Skeletal muscle cell (primary cell): ENCODE results near the gene LRPAP1.
"Not testable (repeated sequence)": the region's sequence is repeated elsewhere in the genome, so short reads cannot be mapped to it uniquely, and the experiment has no call there.

Experiments used
- DNase-seq: peaks from one replicate; pipeline ENCODE4 v3.0.0-alpha.2; 2010; ENCODE audit warnings: low read depth
- H3K4me3 ChIP-seq: 2 replicates; pipeline ENCODE4 v1.5.1; 2011; ENCODE audit warnings: low read depth, mild to moderate bottlenecking, control low read depth, low read length, moderate library complexity

Gene LRPAP1

DNA sequence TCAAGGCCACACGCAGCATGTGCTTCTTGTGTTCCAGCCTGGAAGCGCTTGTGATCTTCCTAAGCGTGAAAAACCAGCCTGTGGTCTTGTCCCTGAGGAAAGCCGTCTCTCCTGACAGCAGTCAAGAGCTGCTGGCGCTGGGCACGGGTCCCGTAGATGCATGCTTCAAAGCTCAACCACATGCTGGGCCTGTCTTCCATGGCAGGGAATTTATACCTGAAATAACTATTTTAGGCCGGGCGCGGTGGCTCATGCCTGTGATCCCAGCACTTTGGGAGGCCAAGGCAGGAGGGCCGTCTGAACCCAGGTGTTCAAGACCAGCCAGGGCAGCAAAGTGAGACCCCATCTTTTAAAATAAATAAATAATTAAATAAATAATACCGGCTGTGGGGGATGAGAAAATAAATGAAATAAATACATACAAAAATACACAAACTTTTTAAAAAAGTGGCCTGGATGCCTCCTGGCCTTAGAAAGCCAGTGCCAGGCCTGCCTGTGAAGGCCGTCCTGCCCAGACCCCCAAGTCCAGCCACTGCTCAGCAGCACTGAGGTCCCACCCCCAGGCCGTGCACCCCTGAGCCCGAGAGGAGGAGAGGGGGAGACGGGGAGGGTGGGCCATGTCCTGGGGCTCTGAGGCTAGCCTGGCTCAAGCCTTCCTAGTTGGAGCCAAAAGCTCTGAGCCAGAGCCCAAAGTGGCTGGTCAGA is 10.4 kb downstream of the LRPAP1 start:
- no peak overlapping the region for H3K4me3 ChIP-seq
- no peak for DNase-seq

DNA sequence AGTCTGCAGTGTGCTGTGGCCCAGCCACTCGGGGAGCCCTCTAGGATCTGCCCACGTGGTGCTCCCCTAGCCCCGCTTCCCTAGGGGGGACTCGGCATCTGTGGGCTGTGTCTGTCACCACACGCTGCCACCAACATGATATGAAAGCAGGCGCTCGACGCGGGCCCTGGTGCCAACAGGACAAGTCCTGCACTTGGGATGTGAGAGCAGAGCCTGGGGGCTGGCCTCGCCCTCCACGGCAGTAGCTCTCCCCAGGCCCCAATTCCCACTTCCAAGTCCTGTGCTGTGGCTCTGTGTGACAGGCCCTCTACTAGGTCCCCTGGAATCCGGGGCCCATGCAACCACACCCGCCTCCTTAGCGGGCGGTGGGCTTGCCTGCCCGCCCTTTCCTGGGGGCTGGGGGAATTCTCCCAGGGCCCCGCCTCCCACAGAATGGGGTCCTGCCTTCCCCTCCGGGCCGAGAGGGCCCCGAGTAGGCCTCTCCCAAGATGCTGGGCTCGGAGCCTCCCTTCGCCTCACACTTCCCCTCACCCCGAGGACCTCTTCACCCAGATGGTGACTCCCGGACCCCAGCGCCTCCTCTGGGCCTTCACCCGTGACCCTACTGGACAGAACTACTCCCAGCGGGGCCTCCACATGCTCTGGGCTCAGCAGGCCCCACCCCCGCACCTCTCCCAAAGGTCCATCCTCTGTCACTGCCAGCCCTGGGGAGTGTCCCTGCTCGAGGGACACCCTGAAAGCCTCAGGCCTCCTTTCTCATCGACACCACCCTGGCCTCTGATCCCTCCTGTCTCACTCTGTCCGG is 11.2 kb downstream of the LRPAP1 start:
- DNase-seq = no peak
- no peak overlapping the region for H3K4me3 ChIP-seq

DNA sequence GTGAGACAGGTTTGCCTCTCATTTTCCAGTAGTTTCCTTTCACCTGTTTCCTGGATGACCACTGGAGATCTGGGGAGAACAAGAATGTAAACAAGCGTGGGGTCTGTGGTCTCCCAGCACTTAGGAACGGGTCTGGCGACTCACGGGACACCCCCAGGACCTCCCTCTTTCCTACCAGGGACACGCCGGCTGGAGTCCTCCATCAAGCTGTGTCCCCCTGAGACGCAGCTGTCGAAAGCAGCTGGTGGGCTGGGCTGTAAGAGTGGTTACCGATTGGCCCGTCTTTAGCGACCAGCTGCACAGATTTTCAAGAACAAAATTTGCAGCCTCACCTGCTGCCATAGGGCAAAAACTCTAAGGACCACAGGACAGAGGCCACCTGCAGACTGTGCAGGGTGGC is 11.9 kb downstream of the LRPAP1 start:
- DNase-seq = peak; percentile 11
- no peak overlapping the region for H3K4me3 ChIP-seq

DNA sequence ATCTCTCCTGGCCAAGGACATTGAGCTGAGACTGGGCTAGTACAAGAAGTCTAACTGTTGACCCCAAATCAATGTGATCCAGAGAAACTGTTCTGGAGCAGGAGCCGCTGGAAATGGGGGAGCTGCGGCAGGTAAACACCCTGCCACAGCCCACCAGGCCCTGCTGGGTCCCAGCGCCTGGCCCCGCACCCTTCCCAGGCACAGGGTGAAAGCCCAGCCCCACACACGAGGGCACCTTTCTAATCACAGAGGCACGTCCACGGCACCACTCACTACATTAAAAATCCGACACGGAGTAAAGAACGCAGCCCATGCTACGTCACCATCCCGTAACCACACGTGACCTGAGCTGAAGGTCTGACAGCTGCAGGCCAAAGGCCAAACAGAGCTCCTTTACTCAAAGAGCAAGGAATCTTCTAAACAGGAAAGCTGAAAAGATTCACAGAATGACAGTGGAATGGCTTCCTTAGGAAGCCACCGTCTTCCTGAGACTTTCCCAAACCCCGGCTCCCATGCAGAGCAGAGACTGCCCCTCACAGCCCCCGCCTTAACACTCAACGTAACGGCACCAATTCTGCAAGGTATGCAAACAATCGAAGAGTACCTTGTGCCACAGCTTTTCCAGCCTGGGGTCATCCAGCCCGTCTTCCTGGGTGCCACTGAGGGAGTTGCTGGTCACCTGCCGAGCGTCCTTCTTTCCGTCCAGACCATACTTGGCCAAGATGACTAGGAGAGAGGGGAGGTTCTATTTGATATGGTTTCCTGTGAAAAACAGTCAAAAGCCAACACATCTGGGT is 12.6 kb downstream of the LRPAP1 start:
- no peak for DNase-seq
- H3K4me3 ChIP-seq = no peak overlapping the region

DNA sequence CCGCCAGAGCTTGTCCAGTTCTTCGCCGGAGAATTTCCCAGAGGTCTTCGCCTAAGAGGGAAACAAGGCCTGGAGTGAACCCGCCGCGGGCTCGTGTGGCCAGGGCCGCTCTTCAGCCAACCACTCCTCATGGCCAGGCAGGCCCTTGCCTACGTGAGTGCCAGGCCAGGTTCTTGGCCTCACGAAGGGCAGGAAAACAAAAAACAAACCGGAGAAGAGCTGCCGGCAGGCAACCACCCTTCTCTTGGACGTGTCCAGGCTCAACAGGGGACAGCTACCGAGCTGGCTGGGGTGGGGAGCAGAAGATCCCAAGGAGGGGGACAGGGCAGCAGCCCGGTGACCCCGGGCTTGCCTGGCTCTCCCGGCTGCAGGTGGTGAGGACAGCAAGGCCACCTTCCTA is 13.3 kb downstream of the LRPAP1 start:
- no peak for DNase-seq
- H3K4me3 ChIP-seq = no peak overlapping the region

DNA sequence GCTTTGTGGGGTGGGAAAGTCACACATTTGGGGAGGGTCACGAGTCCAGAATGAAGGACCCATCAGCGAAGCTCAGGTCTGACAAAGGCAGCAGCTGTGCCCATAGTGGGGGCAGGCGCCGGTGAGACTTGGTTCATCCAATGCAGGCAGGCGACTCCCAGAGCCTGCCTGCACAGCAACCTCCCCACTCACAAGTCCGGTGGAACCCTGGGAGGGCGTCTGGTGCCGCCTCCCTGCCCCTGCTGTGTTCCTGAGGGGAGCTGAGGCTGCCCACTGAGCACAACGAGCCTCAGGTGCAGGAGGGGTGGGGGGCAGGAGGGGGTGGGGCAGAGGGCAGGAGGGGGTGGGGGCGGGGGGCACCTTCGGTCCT is 13.7 kb downstream of the LRPAP1 start:
- DNase-seq = no peak
- no peak overlapping the region for H3K4me3 ChIP-seq

DNA sequence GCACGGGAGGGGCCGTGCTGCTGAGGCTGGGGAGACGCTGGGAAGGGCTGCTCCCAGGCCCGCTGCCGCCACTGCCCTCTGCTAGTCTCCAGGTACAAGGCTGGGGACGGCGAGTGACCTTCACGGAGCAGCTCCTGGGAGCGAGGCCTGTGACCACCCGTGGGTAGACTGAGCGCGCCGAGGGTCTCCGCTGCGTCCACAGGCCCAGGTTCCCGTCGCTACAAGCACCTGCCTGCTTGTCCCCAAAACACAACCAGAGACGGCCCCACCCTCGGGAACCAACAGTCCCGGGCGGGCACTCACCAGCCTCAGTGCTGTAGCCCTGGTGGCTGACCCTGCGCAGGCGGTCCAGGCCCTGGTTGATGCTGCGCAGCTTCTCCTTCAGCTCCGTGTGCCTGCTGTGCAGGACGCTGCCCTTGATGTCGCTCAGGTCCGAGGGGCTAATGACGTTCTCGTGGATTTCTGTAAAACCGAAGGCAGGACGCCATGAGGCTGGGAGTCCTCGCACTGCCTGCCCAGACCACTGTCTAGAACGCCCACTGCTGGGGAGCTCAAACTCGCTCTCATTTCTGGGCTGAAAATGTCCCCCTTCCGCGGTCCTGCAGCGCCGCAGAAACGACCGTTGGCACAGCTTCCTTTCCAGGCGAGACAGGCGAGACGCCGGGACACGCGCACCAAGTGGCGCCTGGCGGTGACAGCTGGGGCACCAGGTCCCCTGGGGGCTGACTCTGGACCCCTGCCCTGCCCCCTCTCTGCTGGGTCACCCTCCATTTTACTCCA is 14.3 kb downstream of the LRPAP1 start:
- no peak overlapping the region for H3K4me3 ChIP-seq
- DNase-seq = no peak

DNA sequence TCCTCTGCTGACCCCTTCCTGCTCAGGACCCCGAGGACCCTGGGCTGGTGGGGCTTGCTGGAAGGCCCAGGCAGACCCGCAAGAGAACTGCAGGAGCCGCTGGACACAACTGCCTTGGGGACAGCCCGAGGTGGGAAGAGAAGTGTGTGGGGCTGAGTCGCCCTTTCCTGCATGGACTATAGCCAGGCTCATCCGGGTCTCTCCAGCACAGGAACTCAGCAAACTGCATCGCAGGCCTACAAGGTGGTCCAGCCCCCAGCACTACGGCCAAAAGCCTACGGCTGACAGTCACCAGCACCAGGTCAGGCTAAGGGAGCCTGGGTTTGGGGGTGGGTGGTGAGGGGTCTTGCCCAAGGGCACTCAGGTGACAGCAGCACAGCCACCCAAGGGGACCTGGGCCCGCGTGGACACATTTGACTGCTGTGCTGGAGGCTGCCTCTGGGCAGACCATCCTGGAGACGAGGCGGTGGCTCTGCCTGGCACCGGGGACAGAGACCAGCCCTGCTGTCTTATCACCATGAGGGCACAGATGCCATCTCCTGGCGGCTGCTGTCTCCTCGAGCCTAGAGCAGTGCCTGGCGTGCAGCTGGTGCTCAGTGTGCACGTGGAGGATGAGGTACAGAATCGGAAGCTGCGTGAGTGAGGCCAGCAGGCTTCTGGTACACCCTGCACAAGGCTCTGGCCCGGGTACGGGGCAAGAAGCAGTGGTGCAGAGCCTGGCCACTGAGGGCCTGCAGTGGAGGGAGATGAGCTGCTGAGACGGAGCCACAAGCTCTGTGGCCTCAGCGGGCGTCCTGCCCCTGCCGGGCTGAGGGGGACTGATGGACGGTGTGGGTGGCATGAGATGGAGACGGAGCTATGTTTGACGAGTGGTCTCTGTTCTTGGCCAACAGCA is 15.1 kb downstream of the LRPAP1 start:
- DNase-seq = no peak
- no peak overlapping the region for H3K4me3 ChIP-seq

DNA sequence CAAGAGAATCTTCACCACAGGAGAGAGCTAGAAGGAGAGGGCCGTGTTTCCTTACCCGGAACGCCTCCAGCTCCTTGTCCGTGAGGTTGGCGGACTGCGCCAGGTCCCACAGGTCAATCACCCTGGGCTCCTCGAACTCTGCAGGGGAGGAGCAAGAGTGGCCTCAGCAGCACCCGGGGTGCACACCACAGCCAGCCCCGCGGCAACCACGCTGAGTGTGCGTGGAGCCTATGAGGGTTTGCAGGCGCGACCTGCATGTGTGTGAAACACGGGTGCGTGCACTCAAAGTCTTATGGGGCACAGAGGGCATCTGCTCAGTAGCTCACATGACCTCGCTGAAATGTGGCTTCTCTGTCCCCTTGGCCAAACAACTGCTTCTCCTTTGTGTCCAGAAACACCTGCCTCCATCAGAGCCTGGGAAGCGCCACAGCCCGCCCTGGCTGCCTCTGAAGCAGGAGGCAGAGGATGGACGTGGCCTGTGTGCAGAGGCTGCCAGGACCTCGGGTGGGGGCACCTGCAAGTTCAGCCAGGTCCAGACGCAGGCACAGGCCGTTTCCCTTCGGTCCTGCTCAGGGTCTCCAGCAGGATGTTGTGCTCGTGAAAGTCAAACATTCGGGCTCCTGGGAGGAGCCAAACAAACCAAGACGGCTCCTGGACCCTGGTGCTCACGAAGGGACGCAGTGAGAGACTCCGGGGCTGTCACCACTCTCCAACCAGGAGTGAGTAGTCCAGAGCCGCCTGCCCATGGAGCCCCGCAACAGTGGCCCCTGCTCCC is 16.0 kb downstream of the LRPAP1 start:
- H3K4me3 ChIP-seq = no peak overlapping the region
- DNase-seq = no peak

DNA sequence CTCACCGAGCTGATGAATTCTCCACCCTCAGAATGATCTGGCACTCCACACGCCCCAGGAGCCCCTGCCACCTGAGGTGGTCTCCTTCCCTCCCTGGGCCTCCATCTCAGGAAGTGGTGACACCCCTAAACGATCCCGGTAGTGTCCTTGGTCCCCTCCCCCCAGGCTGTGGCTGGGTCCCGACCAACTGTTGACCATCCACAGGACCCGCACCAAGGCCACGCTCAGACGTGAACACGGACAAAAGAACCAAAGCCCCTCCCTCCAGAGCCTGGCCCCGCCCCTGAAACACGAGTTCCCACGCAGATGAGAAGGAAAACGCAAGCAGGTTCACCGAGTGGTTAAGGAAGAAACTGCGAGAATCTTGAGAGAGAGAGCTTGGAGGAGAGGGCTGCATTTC is 16.6 kb downstream of the LRPAP1 start:
- no peak for DNase-seq
- no peak overlapping the region for H3K4me3 ChIP-seq

DNA sequence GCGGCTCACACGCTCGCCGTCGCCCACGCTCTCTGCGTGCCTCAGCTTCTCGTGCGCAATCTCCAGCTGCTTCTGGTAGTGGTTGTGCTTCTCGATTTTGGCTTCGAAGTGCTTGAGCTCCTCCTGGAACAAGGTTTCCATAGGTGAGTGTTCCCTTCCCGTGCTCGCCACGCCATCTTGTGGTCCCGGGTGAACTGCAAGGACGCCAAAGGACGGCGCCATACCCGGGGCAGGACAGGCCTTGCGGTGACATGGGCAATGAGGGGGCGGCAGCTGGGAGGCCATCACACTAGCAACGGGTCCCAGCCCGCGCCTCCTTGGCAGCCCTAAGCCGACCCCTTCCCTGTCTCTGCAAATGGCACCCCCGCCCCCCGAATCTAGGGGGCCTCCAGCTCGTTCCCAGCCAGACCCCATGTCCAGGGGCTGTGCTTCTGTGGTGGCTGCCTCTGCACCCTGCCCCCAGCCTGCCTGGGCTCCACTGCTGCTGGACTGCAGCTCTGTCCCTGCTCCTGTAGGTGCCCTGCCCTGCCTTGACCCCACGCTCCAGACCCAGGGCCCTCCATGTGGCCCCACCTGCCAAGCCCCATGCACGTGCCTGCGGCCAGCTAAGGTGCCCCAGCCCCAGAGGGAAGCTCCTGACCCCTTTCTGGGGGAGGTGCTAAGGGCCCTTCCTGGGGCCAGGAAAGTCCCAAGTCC is 17.3 kb downstream of the LRPAP1 start:
- no peak for DNase-seq
- no peak overlapping the region for H3K4me3 ChIP-seq

DNA sequence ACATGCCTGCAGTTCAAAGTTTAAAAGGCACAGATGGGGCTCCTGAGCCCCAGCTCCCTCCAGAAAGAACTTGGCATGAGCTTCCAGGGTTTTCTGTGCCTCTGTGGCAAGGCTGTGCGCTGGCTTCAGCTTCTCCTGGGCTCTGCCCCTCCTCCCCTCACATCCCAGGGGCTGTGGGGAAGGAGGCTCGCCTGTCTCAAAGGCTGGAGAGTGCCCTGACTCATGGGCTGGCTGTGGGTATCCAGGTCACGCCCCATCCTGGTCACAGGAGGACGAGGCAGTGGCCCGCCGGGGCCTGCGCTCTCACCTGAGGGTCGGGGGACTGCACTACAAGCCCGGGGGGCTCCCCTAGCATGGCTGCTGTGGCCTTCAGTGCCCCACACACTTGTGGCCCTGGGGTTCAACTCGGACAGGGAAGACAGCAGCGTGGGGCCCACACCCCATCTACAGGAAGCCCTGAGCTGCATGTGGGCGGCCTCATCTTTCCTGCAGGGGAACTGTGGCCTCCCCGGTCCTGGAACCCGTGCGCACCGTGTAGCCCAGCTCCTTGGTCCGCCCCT is 17.9 kb downstream of the LRPAP1 start:
- no peak overlapping the region for H3K4me3 ChIP-seq
- no peak for DNase-seq

DNA sequence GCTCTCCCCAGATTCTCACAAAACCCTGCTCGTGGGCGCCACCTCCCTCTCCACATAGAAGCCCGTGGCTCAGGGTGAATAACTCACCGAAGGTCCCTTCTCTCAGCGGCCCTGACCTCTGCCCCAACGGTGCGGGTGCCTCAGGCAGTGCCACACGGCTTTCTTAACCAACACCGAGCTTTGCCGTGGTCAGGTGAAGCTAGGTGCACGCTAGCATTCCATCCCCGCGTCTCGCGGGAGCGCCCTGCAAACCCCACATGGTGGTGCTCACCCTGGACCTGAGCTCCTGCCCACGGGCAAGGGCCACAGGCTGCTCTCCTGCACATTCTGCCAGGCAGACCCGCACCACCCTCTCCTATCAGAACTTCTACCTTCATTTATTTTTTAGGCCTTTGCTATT is 18.4 kb downstream of the LRPAP1 start:
- DNase-seq = no peak
- no peak overlapping the region for H3K4me3 ChIP-seq

DNA sequence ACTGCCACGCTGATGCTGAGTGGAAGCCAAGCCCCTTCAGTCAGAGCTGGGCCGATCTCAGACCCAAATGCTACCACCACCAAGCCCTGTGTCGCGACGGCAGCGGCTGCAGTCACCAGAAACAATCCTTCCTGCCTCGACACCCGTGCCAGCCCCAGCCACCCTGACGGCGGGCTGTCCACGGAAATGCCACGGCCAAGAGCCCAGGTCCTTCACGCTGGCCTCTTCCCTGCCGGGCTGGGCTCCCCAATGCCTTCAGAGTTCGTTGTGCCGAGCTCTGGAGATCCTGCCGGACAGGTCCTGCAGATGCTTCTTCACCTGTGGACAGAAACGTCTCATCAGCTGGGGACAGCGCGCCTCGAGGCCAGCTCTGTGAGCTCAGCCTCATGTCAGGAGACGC is 19.5 kb downstream of the LRPAP1 start:
- no peak for DNase-seq

DNA sequence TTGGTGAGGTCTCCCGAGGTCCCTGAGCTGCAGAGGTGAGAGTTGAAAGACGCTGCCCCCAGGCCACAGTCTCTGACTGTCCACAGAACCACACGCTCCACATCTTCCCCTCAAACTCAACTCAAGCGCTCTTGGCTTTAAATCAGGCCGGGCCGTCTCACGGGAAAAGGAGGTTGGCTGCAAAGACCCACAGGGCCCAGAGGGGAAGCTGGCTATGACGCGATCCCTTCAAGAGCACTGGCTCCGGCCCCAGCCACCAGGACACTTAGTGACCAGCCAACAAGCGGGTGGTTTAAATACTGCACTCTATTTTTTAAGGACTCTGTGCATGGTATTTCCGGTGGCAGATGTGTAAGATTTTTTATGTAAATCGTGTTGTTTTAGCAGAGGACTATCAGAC is 19.9 kb downstream of the LRPAP1 start:
- no peak for DNase-seq

More for the DNA sequence above, 19.5 kb downstream of the LRPAP1 start:
- H3K4me3 ChIP-seq = no peak overlapping the region

DNA sequence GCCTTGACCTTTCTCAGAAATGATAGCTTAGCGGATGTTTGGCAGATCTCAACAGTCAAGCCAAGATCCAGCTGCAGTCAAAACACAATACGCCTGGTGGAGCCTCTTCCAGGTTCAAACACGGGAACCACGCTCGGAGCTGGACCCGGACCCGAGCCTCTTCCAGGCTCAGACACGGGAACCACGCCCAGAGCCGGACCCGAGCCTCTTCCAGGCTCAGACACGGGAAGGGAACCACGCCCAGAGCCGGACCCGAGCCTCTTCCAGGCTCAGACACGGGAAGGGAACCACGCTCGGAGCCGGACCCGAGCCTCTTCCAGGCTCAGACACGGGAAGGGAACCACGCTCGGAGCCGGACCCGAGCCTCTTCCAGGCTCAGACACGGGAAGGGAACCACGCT is 20.6 kb downstream of the LRPAP1 start:
- H3K4me3 ChIP-seq, DNase-seq: not testable (repeated sequence)

More for the DNA sequence above, 19.9 kb downstream of the LRPAP1 start:
- H3K4me3 ChIP-seq = no peak overlapping the region

DNA sequence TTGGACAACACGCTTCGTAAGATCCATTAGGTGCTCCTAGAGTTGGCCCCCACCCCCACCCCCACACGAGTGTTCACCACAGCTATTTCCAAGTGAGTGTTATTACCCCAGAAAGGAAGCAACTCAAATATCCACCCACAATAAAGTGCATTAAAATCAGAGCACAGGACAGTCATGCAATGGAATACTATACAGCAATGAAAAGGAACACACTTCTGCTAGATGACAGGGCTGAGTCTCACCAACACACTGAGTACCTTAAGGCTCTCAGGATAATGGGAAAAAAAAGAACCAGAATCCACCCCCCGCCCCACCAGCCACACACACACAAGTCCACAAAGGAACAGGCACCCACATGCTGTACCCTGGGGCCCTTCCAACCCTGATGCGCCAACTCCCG is 21.0 kb downstream of the LRPAP1 start:
- no peak overlapping the region for H3K4me3 ChIP-seq
- DNase-seq = no peak
